Measurements from ENCODE around the gene CFHR5. TPM values are rescaled to one million over a fixed set of nuclear protein-coding genes. Genes with fewer than 3 reads are reported as not detected.
A peak's percentile ranks its signal among the peaks of the same experiment; 100 is the strongest.

Gene CFHR5
- total and polyA plus RNA-seq, 2 donors (not counting 3 experiments of a cell fraction or from before 2014, with no cell fraction given): not detected

GRCh38 chr1:197021716-197022115 lies 44.4 kb downstream of the CFHR5 start:
- dilution Hi-C loops (cut with MboI; ENCODE audit: extremely low pct_ligation_motif_present, low sequenced_read_pairs): no loop called here

GRCh38 chr1:197024460-197024859 lies 47.1 kb downstream of the CFHR5 start:
- dilution Hi-C loops (cut with MboI; ENCODE audit: extremely low pct_ligation_motif_present, low sequenced_read_pairs): no loop called here

More at GRCh38 chr1:197021716-197022115, 44.4 kb downstream of the CFHR5 start:
- no peak for FAIRE-seq
- H2AFZ ChIP-seq (ENCODE audit: low read depth, low read length): peak overlapping the region; percentile 37
- ChIA-PET POLR2A (no interaction called here), CTCF (no interaction called here)
- no peaks in the 10 kb centered on the region for H4K20me1 ChIP-seq (replicated peaks; ENCODE audit: control insufficient read depth, extremely low read depth, insufficient read depth, low read length)
- no peaks in the 10 kb centered on the region for H3K36me3 ChIP-seq (ENCODE audit: control insufficient read depth in 2 of 2, extremely low read depth in 1 of 2, insufficient read depth in 2 of 2, low read length in 2 of 2)
- no peaks in the 10 kb centered on the region for H3K9me3 ChIP-seq (replicated peaks; ENCODE audit: control insufficient read depth, insufficient read depth, low read length)
- H3K9ac ChIP-seq (replicated peaks; ENCODE audit: extremely low read depth, insufficient read depth, low read length): no peak overlapping the region
- no peaks in the 10 kb centered on the region for H3K4me1 ChIP-seq (ENCODE audit: control insufficient read depth, extremely low read depth, insufficient read depth, low read length)
- no peak overlapping the region for H3K27ac ChIP-seq (ENCODE audit: insufficient read depth, low read depth, low read length)
- H3K79me2 ChIP-seq (ENCODE audit: control insufficient read depth, insufficient read depth, low read length): no peaks in the 10 kb centered on the region
- no peak overlapping the region for H3K4me3 ChIP-seq (replicated peaks in 1 of 3; ENCODE audit: insufficient read depth in 1 of 3, low read depth in 1 of 3, low read length in 3 of 3)
- TF ChIP-seq MAX (IDR thresholded peaks at IDR 0.05; ENCODE audit: insufficient read depth, insufficient read length) (no peak), FOS (IDR thresholded peaks at IDR 0.05; ENCODE audit: borderline replicate concordance, insufficient read depth, low read length) (peak; percentile 52)
- no peak for DNase-seq (ENCODE audit: low read depth, low spot score)
- no peaks in the 10 kb centered on the region for H3K27me3 ChIP-seq (ENCODE audit: control insufficient read depth in 2 of 2, insufficient read depth in 2 of 2, low read length in 2 of 2)
- no peak overlapping the region for H3K4me2 ChIP-seq (ENCODE audit: insufficient read depth, low read length)
- intact Hi-C loops (cut with micrococcal nuclease): no loop called here
- H3K9me1 ChIP-seq (replicated peaks; ENCODE audit: control insufficient read depth, extremely low read depth, insufficient read depth, low read length): no peaks in the 10 kb centered on the region
- BruUV-seq (replicated peaks): no TSS peak

More at GRCh38 chr1:197024460-197024859, 47.1 kb downstream of the CFHR5 start:
- FAIRE-seq: no peak
- no peaks in the 10 kb centered on the region for H3K27me3 ChIP-seq (ENCODE audit: control insufficient read depth in 2 of 2, insufficient read depth in 2 of 2, low read length in 2 of 2)
- no TSS peak for BruUV-seq (replicated peaks)
- ChIA-PET POLR2A (no interaction called here), CTCF (no interaction called here)
- no peak overlapping the region for H3K4me2 ChIP-seq (ENCODE audit: insufficient read depth, low read length)
- no peak for DNase-seq (ENCODE audit: low read depth, low spot score)
- H3K27ac ChIP-seq (ENCODE audit: insufficient read depth, low read depth, low read length): no peak overlapping the region
- intact Hi-C loops (cut with micrococcal nuclease): no loop called here
- H3K36me3 ChIP-seq (ENCODE audit: control insufficient read depth in 2 of 2, extremely low read depth in 1 of 2, insufficient read depth in 2 of 2, low read length in 2 of 2): no peaks in the 10 kb centered on the region
- no peaks in the 10 kb centered on the region for H3K79me2 ChIP-seq (ENCODE audit: control insufficient read depth, insufficient read depth, low read length)
- H3K4me3 ChIP-seq (replicated peaks in 1 of 3; ENCODE audit: insufficient read depth in 1 of 3, low read depth in 1 of 3, low read length in 3 of 3): no peak overlapping the region
- H4K20me1 ChIP-seq (replicated peaks; ENCODE audit: control insufficient read depth, extremely low read depth, insufficient read depth, low read length): no peaks in the 10 kb centered on the region
- TF ChIP-seq EZH2 (IDR thresholded peaks at IDR 0.05; ENCODE audit: borderline replicate concordance, low read depth, low read length, severe bottlenecking): no peak
- TF ChIP-seq FOS (IDR thresholded peaks at IDR 0.05; ENCODE audit: borderline replicate concordance, insufficient read depth, low read length): no peak
- no peak for TF ChIP-seq MYC (IDR thresholded peaks at IDR 0.05; ENCODE audit: low read depth, low read length)
- TF ChIP-seq POLR2A (IDR thresholded peaks at IDR 0.05; ENCODE audit: low read depth, low read length): no peak
- TF ChIP-seq JUN (IDR thresholded peaks at IDR 0.05; ENCODE audit: borderline replicate concordance, insufficient read depth, insufficient read length, low read depth): no peak
- TF ChIP-seq CTCF (IDR thresholded peaks at IDR 0.05; ENCODE audit: extremely low read depth in 1 of 2, insufficient read depth in 1 of 2, low read depth in 1 of 2, low read length in 2 of 2): no peak
- TF ChIP-seq GATA2 (IDR thresholded peaks at IDR 0.05; ENCODE audit: insufficient read depth, insufficient read length, low read depth, low read length): no peak
- no peak for TF ChIP-seq POLR2AphosphoS5 (IDR thresholded peaks at IDR 0.05; ENCODE audit: insufficient read depth, low read depth, low read length)
- no peak overlapping the region for H3K9ac ChIP-seq (replicated peaks; ENCODE audit: extremely low read depth, insufficient read depth, low read length)
- H3K4me1 ChIP-seq (ENCODE audit: control insufficient read depth, extremely low read depth, insufficient read depth, low read length): no peaks in the 10 kb centered on the region
- H3K9me3 ChIP-seq (replicated peaks; ENCODE audit: control insufficient read depth, insufficient read depth, low read length): no peaks in the 10 kb centered on the region
- H3K9me1 ChIP-seq (replicated peaks; ENCODE audit: control insufficient read depth, extremely low read depth, insufficient read depth, low read length): no peaks in the 10 kb centered on the region
- H2AFZ ChIP-seq (ENCODE audit: low read depth, low read length): no peak overlapping the region
